ENCODE data around the gene TMEM165.
A peak's percentile ranks its signal among the peaks of the same experiment; 100 is the strongest.

The TMEM165 gene

GRCh38 chr4:55354648-55355047 lies 41.1 kb upstream of the TMEM165 start (continued):
- no peak for TF ChIP-seq ZNF473 (tag by site-specific recombination; IDR thresholded peaks at IDR 0.05)

DNA sequence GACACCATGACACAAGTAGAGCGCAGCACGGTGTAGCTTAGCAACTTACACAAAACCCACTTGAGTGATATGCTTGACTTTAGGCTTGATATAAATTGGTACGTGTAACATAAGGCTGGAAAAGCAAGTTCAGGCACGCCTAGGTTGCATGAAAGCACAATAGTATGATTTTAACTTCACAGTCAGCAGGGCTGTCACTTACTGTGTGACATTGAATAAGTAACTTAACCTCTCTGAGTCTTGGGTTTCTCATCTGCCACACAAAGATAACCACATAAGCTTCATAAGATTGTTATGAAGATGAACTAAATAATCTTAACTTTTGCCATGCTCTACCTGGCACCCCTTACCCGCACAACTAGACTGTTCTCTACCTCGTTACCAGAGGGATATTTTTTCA lies 40.2 kb upstream of the TMEM165 start:
- no peaks in the 10 kb centered on the region for H3K9me3 ChIP-seq (ENCODE audit: control insufficient read depth, insufficient read depth, low read depth, low read length)
- no peak overlapping the region for H3K4me3 ChIP-seq (ENCODE audit: low read depth, low read length)
- ChIA-PET POLR2A (interaction anchor here (1.5 kb wide), 1 partner anchor 10 kb away, joined by 4 read pairs; the partner anchor contains the start of gene SRD5A3), CTCF (interaction anchor here (0.5 to 1.3 kb wide), 2 partner anchors 10 to 159 kb away, joined by 3 to 5 read pairs; partner anchors contain the start of gene SRD5A3)
- TF ChIP-seq ZNF362 (tag by site-specific recombination; IDR thresholded peaks at IDR 0.05), result 0 out of 2 replicates have a peak, but pooled peaks have one; percentile 38
- TF ChIP-seq ZNF202 (tag by site-specific recombination; IDR thresholded peaks at IDR 0.05; ENCODE audit: borderline replicate concordance), result no peak
- no peak overlapping the region for H3K27ac ChIP-seq (ENCODE audit: extremely low read depth, low read depth, low read length)
- peaks cover 0 to 16% of the 10 kb centered on the region in 2 experiments; a peak in 2 of 3 replicates for H3K36me3 ChIP-seq (ENCODE audit: control insufficient read depth in 2 of 2, insufficient read depth in 1 of 2, low read length in 2 of 2)
- no peaks in the 10 kb centered on the region for H3K4me1 ChIP-seq (ENCODE audit: control insufficient read depth, insufficient read depth, low read length)

- TF ChIP-seq, protein P1, sequence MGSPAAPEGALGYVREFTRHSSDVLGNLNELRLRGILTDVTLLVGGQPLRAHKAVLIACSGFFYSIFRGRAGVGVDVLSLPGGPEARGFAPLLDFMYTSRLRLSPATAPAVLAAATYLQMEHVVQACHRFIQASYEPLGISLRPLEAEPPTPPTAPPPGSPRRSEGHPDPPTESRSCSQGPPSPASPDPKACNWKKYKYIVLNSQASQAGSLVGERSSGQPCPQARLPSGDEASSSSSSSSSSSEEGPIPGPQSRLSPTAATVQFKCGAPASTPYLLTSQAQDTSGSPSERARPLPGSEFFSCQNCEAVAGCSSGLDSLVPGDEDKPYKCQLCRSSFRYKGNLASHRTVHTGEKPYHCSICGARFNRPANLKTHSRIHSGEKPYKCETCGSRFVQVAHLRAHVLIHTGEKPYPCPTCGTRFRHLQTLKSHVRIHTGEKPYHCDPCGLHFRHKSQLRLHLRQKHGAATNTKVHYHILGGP (tag by site-specific recombination; IDR thresholded peaks at IDR 0.05), result peak; percentile 73
- TF ChIP-seq ZNF658 (tag by site-specific recombination; IDR thresholded peaks at IDR 0.05) (no peak), WT1 (tag by site-specific recombination; IDR thresholded peaks at IDR 0.05) (peak; percentile 34; the same call in 1 of the 2 replicates), ZNF664 (tag by site-specific recombination; IDR thresholded peaks at IDR 0.05) (no peak), ZNF571 (tag by site-specific recombination; IDR thresholded peaks at IDR 0.05) (no peak), TCF7L2 (IDR thresholded peaks at IDR 0.05; ENCODE audit: borderline replicate concordance, low read depth, low read length) (no peak), BCL11B (tag by site-specific recombination; IDR thresholded peaks at IDR 0.05; ENCODE audit: low read depth) (no peak), ZNF555 (tag by site-specific recombination; conservative IDR thresholded peaks at IDR 0.05) (no peak), ZNF701 (tag by site-specific recombination; IDR thresholded peaks at IDR 0.05) (no peak), SETDB1 (IDR thresholded peaks at IDR 0.05; ENCODE audit: insufficient read length, low read length) (no peak), ZNF184 (tag by site-specific recombination; IDR thresholded peaks at IDR 0.05) (no peak), ZNF561 (tag by site-specific recombination; IDR thresholded peaks at IDR 0.05; ENCODE audit: borderline replicate concordance) (no peak)
- Histone ChIP-seq H3K36me3 (ENCODE audit: control insufficient read depth in 2 of 2, insufficient read depth in 1 of 2, low read length in 2 of 2) (peaks cover 6 to 10% of the 10 kb centered on the region in 2 experiments; a peak in 2 of 3 replicates), H3K27ac (ENCODE audit: extremely low read depth, low read depth, low read length) (no peak overlapping the region), H3K4me1 (ENCODE audit: control insufficient read depth, insufficient read depth, low read length) (no peaks in the 10 kb centered on the region), H3K9me3 (ENCODE audit: control insufficient read depth, insufficient read depth, low read depth, low read length) (no peaks in the 10 kb centered on the region), H3K4me3 (ENCODE audit: low read depth, low read length) (no peak overlapping the region)
- POLR2A ChIA-PET, result interaction anchor here (1.5 kb wide), 1 partner anchor 11 kb away, joined by 4 read pairs; the partner anchor contains the start of gene SRD5A3
- CTCF ChIA-PET, result no interaction called here
Measured at GRCh38 chr4:55356991-55357461, 38.7 kb upstream of the TMEM165 start.

GRCh38 chr4:55358246-55358645 lies 37.5 kb upstream of the TMEM165 start:
- TF ChIP-seq ZNF146 (tag by site-specific recombination; IDR thresholded peaks at IDR 0.05), result no peak
- no peak for TF ChIP-seq HOXA7 (CRISPR knock-in tag; IDR thresholded peaks at IDR 0.05; ENCODE audit: borderline replicate concordance)
- no peak for TF ChIP-seq ZNF664 (tag by site-specific recombination; IDR thresholded peaks at IDR 0.05)
- no peak for TF ChIP-seq ZNF10 (tag by site-specific recombination; IDR thresholded peaks at IDR 0.05)
- TF ChIP-seq ZNF19 (tag by site-specific recombination; IDR thresholded peaks at IDR 0.05; ENCODE audit: low read depth), result no peak
- no peak for TF ChIP-seq ZNF624 (tag by site-specific recombination; IDR thresholded peaks at IDR 0.05)
- TF ChIP-seq ZNF585B (tag by site-specific recombination; IDR thresholded peaks at IDR 0.05), result no peak
- H3K9me3 ChIP-seq (ENCODE audit: control insufficient read depth, insufficient read depth, low read depth, low read length), result no peaks in the 10 kb centered on the region
- no peaks in the 10 kb centered on the region for H3K4me1 ChIP-seq (ENCODE audit: control insufficient read depth, insufficient read depth, low read length)
- H3K4me3 ChIP-seq (ENCODE audit: low read depth, low read length), result no peak overlapping the region
- H3K36me3 ChIP-seq (ENCODE audit: control insufficient read depth in 2 of 2, insufficient read depth in 1 of 2, low read length in 2 of 2), result peaks cover 0 to 6% of the 10 kb centered on the region in 2 experiments; a peak in 1 of 3 replicates
- POLR2A ChIA-PET, result no interaction called here
- CTCF ChIA-PET, result interaction anchor here (0.6 kb wide), 1 partner anchor 13 kb away, joined by 3 read pairs; the partner anchor contains the start of gene SRD5A3
- no peak overlapping the region for H3K27ac ChIP-seq (ENCODE audit: extremely low read depth, low read depth, low read length)

Data from HEK293 (cell line).